RWPE1 (cell line): ENCODE data around the gene UNC13C.

ENCODE experiments used
- CTCF ChIA-PET: fragments of 350-600 bp; sonication (Branson Sonifier 250); formaldehyde crosslinking; extraction: SDS; loops from one replicate; lab custom pipeline; 2021; lab: Yijun Ruan, JAX
- POLR2A ChIA-PET: fragments of 400-600 bp; formaldehyde crosslinking; extraction: SDS; loops from one replicate; lab custom pipeline; 2020; ENCODE audit warnings: antibody characterized with exemption; ENCODE audit not compliant: low non-redundant PET; lab: Yijun Ruan, JAX
- DNase-seq: peaks from one replicate; pipeline ENCODE4 v3.0.0; 2012; ENCODE audit warnings: low spot score
- H3K27ac ChIP-seq: fragments of 450-650 bp; 2 replicates; pipeline ENCODE4 v1.5.1; 2017
- CTCF ChIP-seq: fragments of 450-650 bp; conservative IDR thresholded peaks from 2 replicates; pipeline ENCODE4 v1.5.1; 2017; ENCODE audit warnings: low read depth, mild to moderate bottlenecking

UNC13C gene

GRCh38 chr15:53963801-53964200 lies 14.4 kb upstream of the UNC13C start:
- no peak overlapping the region for H3K27ac ChIP-seq
- POLR2A ChIA-PET = no interaction called here
- no peak for TF ChIP-seq CTCF
- CTCF ChIA-PET = interaction anchor here (0.6 to 1.3 kb wide), 8 partner anchors 10 to 1249 kb away, joined by 3 to 6 read pairs (median 3); no protein-coding TSS in a partner anchor
- DNase-seq = no peak

DNA sequence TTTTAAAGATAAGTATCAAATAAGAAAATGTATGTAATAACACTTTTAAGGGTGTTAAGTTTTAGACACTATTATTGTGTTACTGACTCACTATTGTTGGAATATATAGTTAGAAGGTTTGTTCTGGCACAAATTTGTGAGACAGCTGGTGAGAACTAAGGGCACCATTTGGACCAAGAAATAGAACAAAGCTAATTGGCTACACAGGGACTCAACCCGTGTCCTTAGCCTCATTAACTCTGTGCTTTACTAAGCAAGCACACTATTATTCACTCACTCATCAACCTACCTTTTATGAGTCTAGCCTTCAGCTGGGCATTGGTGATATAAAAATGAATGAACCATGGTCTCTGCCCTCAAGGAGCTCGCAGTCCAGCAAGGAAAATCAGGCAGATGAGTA lies 4.1 kb upstream of the UNC13C start:
- CTCF ChIA-PET = no interaction called here
- no peak for TF ChIP-seq CTCF
- H3K27ac ChIP-seq = no peak overlapping the region
- POLR2A ChIA-PET = no interaction called here
- no peak for DNase-seq

GRCh38 chr15:53974813-53975212 lies 3.4 kb upstream of the UNC13C start:
- CTCF ChIA-PET = no interaction called here
- no peak for DNase-seq
- TF ChIP-seq CTCF = no peak
- POLR2A ChIA-PET = no interaction called here
- H3K27ac ChIP-seq = no peak overlapping the region

- POLR2A ChIA-PET = no interaction called here
- peak; percentile 17 for DNase-seq
- CTCF ChIA-PET = interaction anchor here (0.6 to 0.8 kb wide), 6 partner anchors 9 to 1192 kb away, joined by 3 to 4 read pairs (median 3); no protein-coding TSS in a partner anchor
- TF ChIP-seq CTCF = no peak
- no peak overlapping the region for H3K27ac ChIP-seq
These were observed 1.3 kb upstream of the UNC13C start for GRCh38 chr15:53976844-53977392.

DNA sequence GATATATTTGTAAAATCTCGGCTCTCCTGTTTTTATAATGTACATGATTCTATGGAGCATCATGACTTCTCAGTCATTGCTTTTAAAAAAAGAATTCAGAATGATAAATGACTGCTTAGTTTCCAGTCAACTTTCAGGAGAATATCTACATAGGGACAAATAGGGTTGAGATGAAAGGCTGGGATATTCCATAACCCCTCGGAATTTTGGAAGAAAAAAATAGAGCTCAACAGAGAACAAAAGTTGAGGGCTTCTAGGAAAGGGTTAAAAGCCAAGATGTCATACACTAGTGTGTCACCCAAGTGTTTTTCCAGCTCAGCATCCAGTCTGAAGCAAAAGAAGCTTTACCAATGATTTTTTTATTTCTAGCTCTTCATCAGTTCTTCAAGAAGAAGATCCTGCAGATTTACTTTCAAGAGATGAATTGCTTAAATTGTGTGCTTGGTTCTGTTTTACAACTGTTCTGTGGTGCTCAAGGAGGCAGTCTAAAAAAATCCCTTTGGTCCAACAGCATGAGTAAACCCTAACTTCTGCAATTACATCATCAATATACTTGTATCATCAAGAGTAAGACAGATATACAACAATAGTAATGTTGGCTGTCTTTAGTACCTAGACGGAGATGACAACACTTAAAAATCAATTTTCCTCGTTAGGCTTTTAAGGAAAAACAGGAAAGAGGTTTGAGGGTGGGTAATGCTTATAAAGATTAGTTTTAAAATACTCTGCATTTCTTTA lies 979 bp downstream of the UNC13C start:
- no peak overlapping the region for H3K27ac ChIP-seq
- POLR2A ChIA-PET = no interaction called here
- no peak for TF ChIP-seq CTCF
- CTCF ChIA-PET = no interaction called here
- DNase-seq = no peak

DNA sequence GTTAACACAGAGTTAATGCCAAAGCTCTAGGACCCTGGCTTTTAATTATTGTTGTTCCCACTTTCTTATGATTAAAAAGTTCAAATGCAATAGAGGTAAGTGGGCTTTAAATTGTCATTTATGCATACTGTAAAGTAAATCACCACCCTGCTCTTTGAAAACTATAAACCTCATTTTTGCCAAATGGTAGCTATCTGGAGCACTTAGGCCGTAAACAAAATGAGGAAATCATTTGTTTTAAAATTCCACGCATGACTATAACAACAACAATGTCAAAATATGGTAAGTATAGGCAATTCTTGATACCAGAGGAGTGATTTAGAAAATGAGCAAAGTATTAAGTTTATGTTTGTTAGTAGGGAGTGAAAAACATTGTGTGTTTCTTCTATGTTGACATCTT lies 1.8 kb downstream of the UNC13C start:
- TF ChIP-seq CTCF = no peak
- POLR2A ChIA-PET = no interaction called here

More for the DNA sequence above, 1.8 kb downstream of the UNC13C start:
- H3K27ac ChIP-seq = no peak overlapping the region
- DNase-seq = no peak
- CTCF ChIA-PET = no interaction called here
